H9 (cell line): ENCODE results near the gene LIN9. TPM values are rescaled to one million over a fixed set of nuclear protein-coding genes. Genes with fewer than 3 reads are reported as not detected.

ENCODE experiments used
- DNase-seq: peaks from one replicate; pipeline ENCODE4 v3.0.0-alpha.2; 2017
- H2AFZ ChIP-seq: one replicate; pipeline ENCODE4 v1.6.1; 2013; ENCODE audit warnings: mild to moderate bottlenecking, low read length, control low read depth, moderate library complexity
- H2AK5ac ChIP-seq: 2 replicates; pipeline ENCODE4 v1.6.1; 2013; ENCODE audit warnings: low read length, control low read depth, mixed read lengths; ENCODE audit not compliant: insufficient read length
- H2BK120ac ChIP-seq: one replicate; pipeline ENCODE4 v1.6.1; 2013; ENCODE audit warnings: low read depth, mild to moderate bottlenecking, low read length, control low read depth, inconsistent platforms; ENCODE audit not compliant: poor library complexity, severe bottlenecking
- H2BK12ac ChIP-seq: 2 replicates; pipeline ENCODE4 v1.6.1; 2013; ENCODE audit warnings: low read length, control low read depth, mixed read lengths, low read depth; ENCODE audit not compliant: insufficient read length
- H2BK15ac ChIP-seq: 2 replicates; pipeline ENCODE4 v1.6.1; 2013; ENCODE audit warnings: low read depth, low read length, control low read depth
- H2BK20ac ChIP-seq: one replicate; pipeline ENCODE4 v1.6.1; 2013; ENCODE audit warnings: low read depth, mild to moderate bottlenecking, low read length, control low read depth, inconsistent platforms; ENCODE audit not compliant: poor library complexity, severe bottlenecking
- H2BK5ac ChIP-seq: 2 replicates; pipeline ENCODE4 v1.6.1; 2013; ENCODE audit warnings: low read length, control low read depth, mixed read lengths; ENCODE audit not compliant: insufficient read length
- H3K14ac ChIP-seq: 2 replicates; pipeline ENCODE4 v1.6.1; 2013; ENCODE audit warnings: low read length, control low read depth; ENCODE audit not compliant: insufficient read depth
- H3K18ac ChIP-seq: 2 replicates; pipeline ENCODE4 v1.6.1; 2013; ENCODE audit warnings: low read depth, mild to moderate bottlenecking, mixed read lengths, low read length, control low read depth; ENCODE audit not compliant: insufficient read length
- H3K23ac ChIP-seq: 2 replicates; pipeline ENCODE4 v1.6.1; 2013; ENCODE audit warnings: low read length, control low read depth, mixed read lengths, low read depth; ENCODE audit not compliant: insufficient read length
- H3K23me2 ChIP-seq: 2 replicates; pipeline ENCODE4 v1.6.1; 2013; ENCODE audit warnings: low read depth, mild to moderate bottlenecking, mixed read lengths, low read length, control low read depth; ENCODE audit not compliant: insufficient read length, poor library complexity, severe bottlenecking
- H3K27ac ChIP-seq: 2 replicates; pipeline ENCODE4 v1.5.1; 2013; ENCODE audit warnings: low read length, control low read depth, mixed read lengths, low read depth; ENCODE audit not compliant: insufficient read length
- H3K27me3 ChIP-seq: 2 replicates; pipeline ENCODE4 v1.6.1; 2013; ENCODE audit warnings: low read length, control low read depth, inconsistent platforms; ENCODE audit not compliant: insufficient read depth
- H3K4ac ChIP-seq: 2 replicates; pipeline ENCODE4 v1.6.1; 2013; ENCODE audit warnings: low read depth, mild to moderate bottlenecking, control low read depth, inconsistent platforms, low read length, moderate library complexity
- H3K4me1 ChIP-seq: 2 replicates; pipeline ENCODE4 v1.6.1; 2013; ENCODE audit warnings: low read length, control low read depth, inconsistent platforms; ENCODE audit not compliant: insufficient read depth
- H3K4me2 ChIP-seq: 2 replicates; pipeline ENCODE4 v1.6.1; 2013; ENCODE audit warnings: low read length, control low read depth, mixed read lengths; ENCODE audit not compliant: insufficient read length, insufficient read depth
- H3K56ac ChIP-seq: 2 replicates; pipeline ENCODE4 v1.6.1; 2013; ENCODE audit warnings: low read depth, mild to moderate bottlenecking, mixed read lengths, low read length, control low read depth; ENCODE audit not compliant: insufficient read length
- H3K79me1 ChIP-seq: 2 replicates; pipeline ENCODE4 v1.6.1; 2013; ENCODE audit warnings: low read depth, mild to moderate bottlenecking, moderate library complexity, low read length, control low read depth, inconsistent platforms; ENCODE audit not compliant: insufficient read depth, poor library complexity, severe bottlenecking
- H3K79me2 ChIP-seq: 2 replicates; pipeline ENCODE4 v1.6.1; 2013; ENCODE audit warnings: low read length, control low read depth, inconsistent platforms; ENCODE audit not compliant: insufficient read depth
- H3K9ac ChIP-seq: 2 replicates; pipeline ENCODE4 v1.6.1; 2013; ENCODE audit warnings: low read length, control low read depth, mixed read lengths; ENCODE audit not compliant: insufficient read length; ENCODE audit errors: extremely low read depth
- H3K9me3 ChIP-seq: one replicate; pipeline ENCODE4 v1.6.1; 2013; ENCODE audit warnings: low read depth, low read length, inconsistent platforms; ENCODE audit not compliant: control insufficient read depth
- H3T11ph ChIP-seq: one replicate; pipeline ENCODE4 v1.6.1; 2013; ENCODE audit warnings: mild to moderate bottlenecking, low read length, control low read depth, inconsistent platforms
- H4K20me1 ChIP-seq: one replicate; pipeline ENCODE4 v1.6.1; 2013; ENCODE audit not compliant: control insufficient read depth, insufficient read length, insufficient read depth
- H4K5ac ChIP-seq: 2 replicates; pipeline ENCODE4 v1.6.1; 2013; ENCODE audit warnings: low read depth, mild to moderate bottlenecking, mixed read lengths, low read length, control low read depth; ENCODE audit not compliant: insufficient read length
- H4K8ac ChIP-seq: replicated peaks from 2 replicates; pipeline ENCODE4 v1.6.1; 2013; ENCODE audit warnings: low read length, control low read depth, mixed read lengths, low read depth; ENCODE audit not compliant: insufficient read length
- H4K91ac ChIP-seq: 2 replicates; pipeline ENCODE4 v1.6.1; 2013; ENCODE audit warnings: low read depth, mild to moderate bottlenecking, moderate library complexity, mixed read lengths, low read length, control low read depth; ENCODE audit not compliant: insufficient read length
- H3K27ac Mint-ChIP-seq, 3 experiments: 2 replicates in 2 of 3; 3 replicates in 1 of 3; pipeline ENCODE4 v1.8.0; 2020 to 2021; ENCODE audit warnings: mixed read lengths in 3 of 3, mild to moderate bottlenecking in 1 of 3, moderate library complexity in 1 of 3
- H3K27me3 Mint-ChIP-seq: 2 replicates; pipeline ENCODE4 v1.8.0; 2021; ENCODE audit warnings: low read depth, mild to moderate bottlenecking, moderate library complexity, mixed read lengths
- H3K36me3 Mint-ChIP-seq, 3 experiments: 2 replicates in 2 of 3; 3 replicates in 1 of 3; pipeline ENCODE4 v1.8.0; 2020 to 2021; ENCODE audit warnings: low read depth in 3 of 3, mixed read lengths in 3 of 3; ENCODE audit not compliant: insufficient read depth in 1 of 3
- H3K4me1 Mint-ChIP-seq, 2 experiments: 2 replicates each; pipeline ENCODE4 v1.8.0; 2020; ENCODE audit warnings: mixed read lengths in 2 of 2
- H3K4me3 Mint-ChIP-seq, 2 experiments: 2 replicates in 1 of 2; 3 replicates in 1 of 2; pipeline ENCODE4 v1.8.0; 2020 to 2021; ENCODE audit warnings: mild to moderate bottlenecking in 2 of 2, mixed read lengths in 2 of 2, moderate library complexity in 1 of 2
- H3K9me3 Mint-ChIP-seq, 2 experiments: 2 replicates in 1 of 2; 3 replicates in 1 of 2; pipeline ENCODE4 v1.8.0; 2020; ENCODE audit warnings: mild to moderate bottlenecking in 2 of 2, mixed read lengths in 2 of 2, moderate library complexity in 1 of 2
- CTCF ChIP-seq: fragments of 200-600 bp; sonication (generic); conservative IDR thresholded peaks from 3 replicates; pipeline ENCODE4 v1.8.0; 2021; ENCODE audit warnings: antibody characterized with exemption, mild to moderate bottlenecking
- WGBS: extraction: QIAGEN DNeasy Blood & Tissue Kit; methylation state at CpG from one replicate; pipeline ENCODE4 v1.1.7; 2013; ENCODE audit warnings: missing lambda C conversion rate, low lambda C conversion rate, mixed read lengths; ENCODE audit not compliant: insufficient read length; ENCODE audit errors: extremely low coverage; 5-methylcytosine and 5-hydroxymethylcytosine counted together
- total RNA-seq: library from RNA; stranded (reverse); gene quantifications from 2 replicates; pipeline ENCODE4 v1.2.1, GENCODE V29; 2021

The LIN9 gene
- total RNA-seq, 1 experiment from 2014 or later: 9.5 TPM

- Histone ChIP-seq H3K27me3 (no peaks in the 10 kb centered on the region), H3K27ac (no peak overlapping the region), H3K9ac (no peak overlapping the region), H2BK120ac (no peak overlapping the region), H3K79me1 (no peaks in the 10 kb centered on the region), H3K14ac (no peak overlapping the region), H4K5ac (no peak overlapping the region), H4K8ac (no peak overlapping the region), H3K56ac (no peak overlapping the region), H2AK5ac (no peak overlapping the region), H2BK12ac (no peak overlapping the region), H4K91ac (no peak overlapping the region), H3K23me2 (no peaks in the 10 kb centered on the region), H2BK5ac (no peak overlapping the region), H3K18ac (no peak overlapping the region), H3K9me3 (no peaks in the 10 kb centered on the region), H2AFZ (no peak overlapping the region), H2BK15ac (no peak overlapping the region), H3T11ph (no peak overlapping the region), H4K20me1 (no peaks in the 10 kb centered on the region), H3K4me1 (no peaks in the 10 kb centered on the region), H3K23ac (no peak overlapping the region), H3K79me2 (no peaks in the 10 kb centered on the region), H3K4me2 (no peak overlapping the region), H2BK20ac (no peak overlapping the region), H3K4ac (no peak overlapping the region)
- H3K27ac Mint-ChIP-seq: peak overlapping the region in 1 of 3 experiments; percentile 53; a peak in 1 of 7 replicates
- TF ChIP-seq CTCF: no peak
- H3K27me3 Mint-ChIP-seq: no peaks in the 10 kb centered on the region
- peaks cover 16 to 53% (median 35%) of the 10 kb centered on the region in 3 experiments; a peak in 6 of 7 replicates for H3K36me3 Mint-ChIP-seq
- no peaks in the 10 kb centered on the region for H3K9me3 Mint-ChIP-seq
- no peak for DNase-seq
- WGBS: no CpG with 5 or more reads among the region's 3 CpGs
- H3K4me1 Mint-ChIP-seq: no peaks in the 10 kb centered on the region
- no peak overlapping the region for H3K4me3 Mint-ChIP-seq
Measured at GRCh38 chr1:226233806-226234205, 75.2 kb downstream of the LIN9 start.
